GM18502 (cell line): ENCODE data around the gene LRIG3.
"Not testable (repeated sequence)": the region's sequence is repeated elsewhere in the genome, so short reads cannot be mapped to it uniquely, and the experiment has no call there.

Experiments used
- ATAC-seq: cut with Tn5 transposase; IDR thresholded peaks from one replicate; pipeline ENCODE4 v1.9.1; 2021; ENCODE audit warnings: mild to moderate bottlenecking; ENCODE audit not compliant: unreplicated experiment, poor library complexity

The LRIG3 gene

DNA sequence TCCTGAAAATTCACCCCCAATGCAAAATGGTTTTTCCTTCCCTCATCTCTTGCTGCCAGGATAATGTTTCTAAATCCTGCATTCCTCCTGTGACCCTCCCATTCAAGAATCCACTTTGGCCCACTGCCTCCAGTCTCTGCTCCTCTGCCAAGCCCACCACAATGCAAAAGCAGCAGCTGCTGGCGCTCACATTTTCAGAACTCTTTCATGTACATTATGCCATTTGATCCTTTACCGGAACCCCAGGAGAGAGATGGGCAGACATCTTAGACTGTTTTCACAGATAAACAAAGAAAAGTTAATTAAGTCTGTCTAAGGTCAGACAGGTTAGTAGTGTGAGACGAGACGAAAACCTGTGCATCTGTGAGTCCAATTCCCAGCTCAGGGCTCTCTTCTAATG, 12.9 kb downstream of the LRIG3 start:
- ATAC-seq = no peak

DNA sequence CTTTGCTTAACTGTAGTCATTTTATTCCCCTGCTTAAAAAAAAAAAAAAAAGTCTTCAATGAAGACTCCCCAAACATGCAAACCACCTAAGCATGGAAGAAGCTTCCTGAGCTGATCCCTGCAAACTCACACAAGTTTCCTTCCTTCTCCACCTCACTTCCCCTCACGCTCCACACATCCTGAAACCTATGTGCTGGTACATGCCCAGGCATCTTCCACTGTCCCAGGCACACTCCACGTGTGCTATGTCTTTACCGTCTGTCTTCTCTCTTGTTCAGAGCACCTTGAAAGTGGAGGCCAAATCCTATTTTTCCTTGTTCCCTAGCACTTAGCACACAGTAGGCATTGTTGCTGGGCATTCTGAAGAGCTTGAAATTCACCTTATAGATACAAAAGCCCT, 13.4 kb downstream of the LRIG3 start:
- ATAC-seq = no peak

DNA sequence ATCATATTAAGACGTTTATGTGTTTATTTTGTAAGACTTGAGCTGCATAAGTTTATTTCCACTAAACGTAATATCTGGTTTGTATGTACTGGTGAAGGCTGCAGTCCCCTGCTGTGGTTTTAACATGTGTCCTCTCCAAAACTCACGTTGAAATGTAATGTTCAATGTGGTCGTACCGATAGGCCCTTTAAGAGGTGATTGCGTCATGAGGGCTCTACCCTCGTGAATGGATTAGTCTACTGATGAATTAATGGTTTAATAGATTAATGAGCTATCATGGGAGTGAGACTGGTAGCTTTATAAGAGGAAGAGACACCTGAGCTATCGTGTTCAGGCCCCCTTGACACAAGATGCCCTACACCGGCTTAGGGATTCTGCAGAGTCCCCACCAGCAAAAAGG, 14.9 kb downstream of the LRIG3 start:
- no peak for ATAC-seq

DNA sequence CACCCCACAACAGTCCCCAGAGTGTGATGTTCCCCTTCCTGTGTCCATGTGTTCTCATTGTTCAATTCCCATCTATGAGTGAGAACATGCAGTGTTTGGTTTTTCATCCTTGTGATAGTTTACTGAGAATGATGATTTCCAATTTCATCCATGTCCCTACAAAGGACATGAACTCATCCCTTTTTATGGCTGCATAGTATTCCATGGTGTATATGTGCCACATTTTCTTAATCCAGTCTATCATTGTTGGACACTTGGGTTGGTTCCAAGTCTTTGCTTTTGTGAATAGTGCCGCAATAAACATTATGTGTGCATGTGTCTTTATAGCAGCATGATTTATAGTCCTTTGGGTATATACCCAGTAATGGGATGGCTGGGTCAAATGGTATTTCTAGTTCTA, 17.6 kb downstream of the LRIG3 start:
- not testable (repeated sequence) for ATAC-seq

DNA sequence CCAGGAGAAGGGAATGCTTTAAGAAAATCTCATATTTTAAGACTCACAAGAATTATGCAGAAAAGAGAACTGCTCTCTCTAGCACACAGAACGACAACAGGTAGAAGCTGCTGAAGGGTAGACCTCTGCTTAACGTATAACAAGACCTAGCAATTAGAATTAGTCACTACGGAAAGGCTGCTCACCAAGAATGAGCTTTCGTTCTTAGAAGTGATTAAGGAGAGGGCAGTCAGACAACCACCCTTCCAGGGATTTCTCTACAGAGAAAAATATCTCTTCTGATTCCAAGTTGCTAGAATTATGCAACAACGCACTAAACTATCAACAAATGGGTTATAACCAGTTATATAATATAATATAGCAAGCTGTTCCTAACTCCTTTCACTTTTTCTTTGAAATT, 18.6 kb downstream of the LRIG3 start:
- ATAC-seq = no peak

DNA sequence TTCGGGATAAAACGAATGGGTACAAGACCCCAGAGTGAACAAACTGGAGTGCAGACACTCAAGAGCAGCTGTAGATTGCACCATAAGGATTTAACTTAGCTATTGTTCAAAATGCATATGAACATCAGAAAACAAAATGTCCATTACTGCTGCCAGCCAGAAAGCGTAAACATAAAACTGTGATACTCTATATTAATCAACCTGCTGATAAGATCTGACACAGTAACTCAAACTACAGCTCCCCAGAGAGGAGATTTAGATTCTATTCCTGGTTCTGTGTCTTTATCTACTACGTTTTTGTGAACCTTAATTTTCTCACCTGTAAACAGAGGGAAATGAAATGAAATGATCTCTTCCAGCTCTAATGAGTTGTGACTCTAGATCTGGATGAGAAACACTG, 22.3 kb downstream of the LRIG3 start:
- no peak for ATAC-seq

DNA sequence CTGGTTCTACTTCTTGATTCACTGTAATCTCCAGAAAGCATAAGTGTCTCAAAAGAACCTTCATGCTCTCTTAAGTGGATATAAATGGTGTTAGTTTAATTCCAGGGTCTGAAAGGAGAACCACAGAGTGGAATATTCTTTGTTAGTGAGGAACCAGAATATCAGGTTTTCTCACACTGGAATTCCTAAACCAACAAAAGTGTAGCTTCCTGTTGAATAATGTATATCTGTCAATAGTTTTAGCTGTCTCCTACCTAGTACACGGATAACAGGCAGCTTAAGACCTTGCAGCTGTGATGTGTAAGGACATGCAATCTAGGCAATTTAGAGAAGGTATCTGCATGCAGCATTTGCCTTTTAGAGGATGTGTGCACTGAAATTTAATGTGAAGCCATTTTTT, 24.0 kb downstream of the LRIG3 start:
- ATAC-seq = no peak

DNA sequence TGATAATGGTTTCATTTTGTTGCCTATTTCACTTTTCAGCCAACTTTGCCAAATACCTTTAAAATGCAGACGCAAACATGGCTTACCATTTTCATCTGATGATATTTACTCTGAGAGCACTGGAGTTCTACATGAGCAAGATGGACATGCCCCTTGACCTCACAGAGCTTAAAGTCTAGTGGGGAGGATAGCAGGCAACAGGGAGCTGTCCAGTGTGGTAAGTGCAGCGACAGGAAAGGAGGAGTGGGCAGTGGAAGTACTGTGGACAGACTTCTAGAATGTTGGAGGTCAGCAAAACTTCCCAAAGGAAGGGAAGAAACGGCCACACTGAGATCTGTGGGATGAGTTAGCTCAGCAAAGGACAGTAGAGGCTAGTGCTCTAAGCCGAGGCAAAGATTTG, 25.3 kb downstream of the LRIG3 start:
- no peak for ATAC-seq

DNA sequence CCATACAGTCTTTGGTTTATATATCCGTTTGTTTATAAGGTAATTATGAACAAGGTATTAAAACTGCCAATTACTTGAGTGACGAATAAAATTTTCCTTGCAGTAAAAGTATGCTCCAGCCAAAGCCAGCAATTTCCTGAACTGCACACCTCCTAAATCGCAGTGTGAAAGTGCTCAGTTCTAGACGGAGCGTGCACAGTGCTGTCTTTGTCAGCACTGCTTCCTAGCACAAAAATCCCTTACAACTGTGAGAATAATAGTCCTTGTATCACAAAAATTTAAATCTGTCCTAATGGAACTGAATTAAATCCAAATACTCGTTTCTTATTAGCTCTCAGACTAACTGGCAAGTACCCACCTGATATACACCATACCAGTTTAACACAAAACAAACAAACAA, 26.3 kb downstream of the LRIG3 start:
- no peak for ATAC-seq

DNA sequence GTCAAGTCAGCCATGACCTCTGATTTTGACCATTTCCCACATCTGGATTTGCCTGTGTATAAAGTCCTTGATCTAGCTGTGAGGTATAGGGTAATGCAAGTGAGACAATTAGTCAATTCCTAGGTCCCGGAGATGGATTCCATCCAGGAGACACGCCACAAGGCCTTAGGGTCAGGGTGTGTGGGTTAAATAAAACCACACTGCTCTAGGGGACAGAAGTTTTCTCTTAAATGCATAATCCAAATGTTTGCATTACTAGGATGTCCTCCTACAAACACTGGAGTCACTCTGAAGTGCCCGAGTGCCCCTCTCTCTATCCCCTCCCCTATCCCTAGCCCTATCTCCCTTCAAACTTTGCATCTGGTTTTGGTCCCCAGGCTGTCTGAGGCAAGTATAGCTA, 26.8 kb downstream of the LRIG3 start:
- no peak for ATAC-seq

DNA sequence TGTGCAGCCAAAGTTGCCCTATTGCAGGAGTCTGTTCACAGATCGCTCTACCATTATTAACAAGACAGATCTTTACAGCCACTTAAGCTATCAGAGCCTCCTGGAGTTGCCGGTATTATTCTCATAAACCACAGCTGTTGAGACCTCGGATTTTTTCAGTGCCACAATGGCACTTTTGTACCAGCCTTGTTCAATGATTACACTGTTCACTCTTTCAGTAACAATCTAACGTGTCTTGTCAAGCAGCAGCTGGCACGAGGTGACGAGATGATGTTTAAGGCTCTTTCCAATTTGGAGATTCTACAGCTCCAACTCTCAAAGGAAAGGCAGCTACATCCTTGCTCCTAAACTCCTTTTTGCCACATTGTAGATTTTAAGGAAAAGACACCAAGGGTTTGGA, 30.7 kb downstream of the LRIG3 start:
- no peak for ATAC-seq

DNA sequence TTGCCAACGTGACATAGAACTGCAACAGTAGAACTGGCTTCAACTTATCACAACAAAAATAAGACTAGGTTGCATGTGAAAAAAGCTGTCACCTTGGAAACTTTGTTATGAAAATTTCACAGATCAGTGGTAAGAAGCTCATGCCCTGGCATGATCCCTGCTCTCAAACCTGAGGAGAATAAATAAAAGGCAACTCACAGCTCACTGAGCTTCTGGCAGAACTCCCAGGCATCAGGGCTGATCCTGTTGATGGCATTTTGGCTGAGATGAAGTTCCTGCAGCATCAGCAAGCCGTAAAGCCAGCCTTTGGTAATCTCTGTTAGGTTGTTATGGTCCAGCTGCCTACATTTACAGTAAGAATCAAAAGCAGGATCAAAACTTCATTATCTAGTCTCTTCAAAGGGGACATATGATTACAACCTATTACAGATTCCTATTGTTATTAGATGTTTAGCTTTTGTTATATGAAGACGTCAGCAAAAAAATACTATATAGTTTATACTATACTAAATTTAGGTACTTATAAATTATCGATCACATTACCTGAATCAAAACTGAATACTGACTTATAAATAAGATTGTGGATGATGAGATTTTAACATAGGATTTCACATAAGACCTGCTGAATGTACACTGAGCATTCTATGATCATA, 32.0 kb downstream of the LRIG3 start:
- ATAC-seq = no peak

DNA sequence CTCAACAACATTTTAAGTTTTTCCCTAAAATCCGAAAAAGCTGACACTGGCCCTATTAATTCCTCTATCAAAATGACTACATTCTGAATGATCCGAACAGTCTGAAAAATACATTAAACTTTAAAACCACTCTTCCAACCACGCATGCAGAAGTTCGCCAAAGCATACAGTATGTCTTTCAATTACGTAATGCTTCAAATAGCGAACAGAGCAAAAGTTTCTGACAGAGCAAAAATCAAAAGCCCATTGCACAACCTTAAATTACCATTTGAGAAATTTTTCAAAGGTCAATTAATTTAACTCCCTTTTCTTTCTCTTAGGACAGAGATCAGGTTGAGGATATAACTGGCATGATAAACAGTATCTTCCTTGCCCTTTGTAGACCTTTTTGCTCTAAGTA, 33.2 kb downstream of the LRIG3 start:
- no peak for ATAC-seq

DNA sequence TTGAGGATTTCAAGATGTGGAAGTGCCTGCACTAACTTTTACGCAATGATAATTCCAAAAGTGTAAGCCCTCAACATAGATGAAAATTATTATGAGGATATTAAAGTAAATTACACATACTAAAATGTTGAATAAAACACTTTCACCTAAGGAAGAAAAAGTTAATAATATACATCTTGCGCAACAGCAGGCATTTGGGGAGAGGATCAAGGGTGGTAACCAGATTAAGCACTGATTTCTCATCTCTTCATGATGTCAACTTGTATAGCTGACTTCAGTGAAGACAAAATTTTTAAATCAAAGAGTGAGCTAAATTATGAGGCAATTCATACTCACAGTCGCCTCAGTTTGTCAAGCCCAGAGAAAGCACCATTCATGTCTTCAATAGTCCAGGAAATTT, 33.8 kb downstream of the LRIG3 start:
- no peak for ATAC-seq

DNA sequence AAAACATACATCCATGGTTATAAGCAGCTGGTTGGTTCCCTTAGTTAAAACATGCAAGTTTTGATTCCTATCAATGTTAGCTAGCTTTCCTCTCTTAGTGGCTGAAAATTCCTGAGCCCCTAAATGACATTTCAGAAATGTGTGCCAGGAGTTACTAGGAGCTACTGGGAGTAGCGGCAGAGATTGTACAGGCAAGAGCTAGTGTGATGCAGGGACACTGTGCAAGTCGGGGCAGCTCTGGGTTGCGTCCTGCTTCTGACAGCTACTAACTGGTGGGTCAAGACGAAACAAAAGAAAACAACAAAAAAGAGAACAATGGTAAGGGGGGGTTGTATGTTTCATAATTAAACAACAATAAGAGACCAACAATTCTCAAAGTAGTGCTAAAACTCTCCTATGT, 35.4 kb downstream of the LRIG3 start:
- ATAC-seq = no peak

DNA sequence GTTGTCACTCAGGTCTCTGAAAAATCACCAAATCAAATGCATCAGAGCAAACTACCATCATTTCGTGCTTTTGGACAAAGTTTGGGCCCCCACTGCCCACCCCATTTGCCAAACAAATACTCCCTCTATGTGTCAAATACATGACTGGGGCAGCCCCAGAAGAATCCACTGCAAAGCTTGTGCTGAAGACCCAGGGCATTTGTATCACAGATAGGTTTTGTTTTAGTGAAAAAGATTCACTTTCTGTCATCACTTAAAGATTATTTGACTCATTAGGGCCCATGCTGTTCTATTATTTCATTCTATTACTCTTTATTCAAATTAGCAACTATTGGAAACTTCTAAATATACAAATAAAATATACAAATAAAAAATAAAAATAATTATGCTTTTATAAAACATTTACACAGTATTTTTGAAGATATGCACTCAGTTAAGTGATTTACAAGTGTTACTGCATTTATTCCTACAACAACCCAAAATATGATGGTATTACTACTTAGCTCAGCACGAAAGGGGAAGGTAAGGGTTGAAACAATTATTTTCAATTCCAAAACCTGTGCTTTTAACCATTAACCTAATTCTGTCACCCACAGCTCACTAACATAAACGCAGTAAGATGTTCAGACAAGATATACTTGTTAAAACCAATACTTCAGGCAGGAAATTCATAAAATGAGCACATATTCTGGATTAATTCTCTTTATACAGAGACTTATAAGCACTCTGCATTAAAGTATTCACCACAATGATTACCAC, 36.5 kb downstream of the LRIG3 start:
- ATAC-seq = no peak

DNA sequence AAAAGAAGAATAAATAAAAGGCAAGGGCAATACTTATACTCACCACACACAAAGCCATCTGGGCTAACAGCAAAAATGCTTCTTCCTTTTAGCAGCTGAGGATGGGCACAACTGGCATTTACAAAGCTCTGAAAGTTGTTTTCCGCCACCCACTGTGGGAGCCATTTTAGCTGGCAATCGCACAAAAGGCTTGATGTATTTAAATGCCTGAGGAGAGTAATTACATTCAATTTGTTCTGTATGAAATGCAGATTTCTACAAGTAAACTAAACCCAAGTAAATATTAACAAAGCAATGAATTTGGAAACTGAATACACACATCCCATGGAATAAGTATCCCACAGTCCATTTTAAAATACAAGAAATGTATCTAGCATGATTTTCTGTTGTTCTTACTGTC, 37.5 kb downstream of the LRIG3 start:
- ATAC-seq = no peak

DNA sequence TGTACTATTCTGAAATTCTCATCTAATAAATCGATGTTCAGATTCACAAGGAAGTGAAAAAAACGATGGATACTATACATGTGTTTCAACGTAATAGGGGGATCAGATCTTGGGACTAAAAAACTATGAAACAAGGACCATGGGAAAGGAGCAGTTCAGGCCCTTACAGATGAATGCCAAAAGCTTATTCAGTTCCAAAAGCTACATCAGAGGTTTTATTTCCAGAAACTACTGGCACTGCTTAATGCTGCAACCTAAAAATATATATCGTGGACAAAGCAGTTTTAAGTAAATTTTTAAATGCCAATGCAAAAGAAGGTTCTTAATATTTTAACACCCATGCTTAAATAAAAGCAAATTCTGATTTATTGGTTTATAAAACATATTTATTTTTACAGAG, 38.5 kb downstream of the LRIG3 start:
- no peak for ATAC-seq

DNA sequence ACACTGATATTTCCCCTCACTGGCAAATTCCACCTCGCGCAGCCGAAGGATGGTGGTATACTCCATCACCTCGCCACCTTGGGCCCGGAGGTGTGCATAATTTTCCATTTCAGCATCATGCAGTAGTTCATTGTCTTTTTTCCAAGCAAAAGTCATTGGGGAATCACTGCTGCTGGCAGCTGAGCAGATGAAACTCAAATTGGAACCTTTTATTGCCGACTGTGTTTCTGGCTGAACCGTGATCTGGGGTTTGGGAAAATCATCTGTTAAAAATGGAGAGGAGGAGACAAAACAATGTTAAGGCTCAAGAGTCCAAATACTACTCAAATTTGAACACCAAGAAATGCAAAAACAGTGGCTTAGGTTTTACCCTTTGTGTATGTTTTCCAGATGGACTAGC, 39.7 kb downstream of the LRIG3 start:
- ATAC-seq = no peak

DNA sequence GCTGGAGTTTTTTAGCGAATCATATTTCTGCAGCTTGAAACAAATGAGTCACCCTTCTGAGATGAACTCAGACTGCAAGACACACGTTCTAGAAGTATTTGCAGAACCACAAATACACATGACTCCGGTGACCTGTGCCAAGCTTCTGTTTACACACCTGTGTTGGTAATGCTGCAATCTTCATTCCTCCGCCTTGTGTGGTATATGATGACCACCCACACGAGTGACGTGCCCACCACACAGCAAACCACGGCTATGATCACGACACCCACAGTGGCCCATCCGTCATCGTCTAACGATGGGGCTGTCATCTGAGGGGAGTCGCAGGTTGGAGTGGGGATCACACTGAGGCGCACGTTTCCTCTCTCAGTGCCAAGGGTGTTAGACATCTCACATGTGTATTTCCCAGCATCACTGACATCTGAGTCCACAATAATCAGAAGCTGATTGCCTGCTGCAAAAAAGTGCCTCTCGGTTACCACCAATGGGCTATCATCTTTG, 43.0 kb downstream of the LRIG3 start:
- ATAC-seq = no peak

DNA sequence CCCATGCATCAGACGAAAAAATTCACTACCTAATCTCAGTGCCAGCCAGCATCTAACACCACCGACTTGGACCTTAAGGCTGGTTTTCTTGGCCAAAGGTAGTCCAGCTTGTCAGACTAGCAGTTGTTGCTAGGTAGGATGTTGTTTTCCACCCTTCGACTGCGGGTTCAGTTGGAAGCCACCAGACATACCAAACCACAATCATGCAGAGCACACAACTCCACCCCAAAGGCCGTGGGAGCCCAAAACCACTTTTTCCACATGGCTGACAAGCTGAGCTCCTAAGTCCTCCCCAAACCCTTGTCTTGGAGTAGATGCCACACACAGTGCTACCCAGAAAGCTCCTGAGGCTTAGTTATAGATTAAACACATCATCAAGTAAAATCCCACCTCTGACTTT, 46.8 kb downstream of the LRIG3 start:
- ATAC-seq = no peak

DNA sequence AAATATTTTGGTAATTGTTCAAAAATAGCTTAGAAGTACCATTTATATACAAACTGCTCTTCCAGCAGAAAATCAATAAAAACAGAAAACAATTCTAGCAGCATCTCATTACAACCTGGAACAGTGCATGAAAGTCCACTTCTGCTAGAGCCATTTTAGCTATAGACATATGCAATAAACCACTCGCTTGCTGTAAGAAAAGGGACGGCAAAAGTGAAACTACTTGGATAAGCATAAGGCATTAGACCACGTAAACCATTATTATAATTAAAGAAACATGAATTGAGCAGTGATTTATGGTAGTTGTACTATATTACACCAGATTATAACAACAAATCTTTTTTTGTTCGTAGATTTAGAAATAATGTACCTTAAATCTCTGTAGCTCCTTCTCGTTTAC, 48.7 kb downstream of the LRIG3 start:
- ATAC-seq = no peak
